Inflammatory macrophage (primary cell): ENCODE results near the gene FHL3.
"Not testable (repeated sequence)": the region's sequence is repeated elsewhere in the genome, so short reads cannot be mapped to it uniquely, and the experiment has no call there.

ENCODE experiments used
- DNase-seq, 2 donors: peaks; one replicate each; pipeline ENCODE4 v3.0.0-alpha.2; 2020 to 2022

The FHL3 gene

GRCh38 chr1:38034871-38035270, 29.6 kb upstream of the FHL3 start:
- no peak for DNase-seq

- not testable (repeated sequence) for DNase-seq
Measured at GRCh38 chr1:38032992-38033391, 27.7 kb upstream of the FHL3 start.

GRCh38 chr1:38031513-38031866, 26.2 kb upstream of the FHL3 start:
- DNase-seq, result peak; percentile 56 to 76

GRCh38 chr1:38030596-38031512, 25.5 kb upstream of the FHL3 start:
- no peak for DNase-seq

GRCh38 chr1:38029685-38030511, 24.6 kb upstream of the FHL3 start:
- DNase-seq, result peak; percentile 65 to 76

- no peak for DNase-seq
Measured at GRCh38 chr1:38029081-38029681, 23.9 kb upstream of the FHL3 start.

GRCh38 chr1:38028671-38029070, 23.4 kb upstream of the FHL3 start:
- DNase-seq, result no peak

- DNase-seq, result no peak
Measured at GRCh38 chr1:38028105-38028591, 22.8 kb upstream of the FHL3 start.

- no peak for DNase-seq
Measured at GRCh38 chr1:38027201-38028104, 22.1 kb upstream of the FHL3 start.

GRCh38 chr1:38026592-38027200, 21.4 kb upstream of the FHL3 start:
- DNase-seq, result peak; percentile 54 to 68

- no peak for DNase-seq
Measured at GRCh38 chr1:38025664-38026063, 20.4 kb upstream of the FHL3 start.

GRCh38 chr1:38025233-38025632, 19.9 kb upstream of the FHL3 start:
- DNase-seq, result no peak

- DNase-seq, result no peak
Measured at GRCh38 chr1:38022810-38023209, 17.5 kb upstream of the FHL3 start.

GRCh38 chr1:38021969-38022368, 16.7 kb upstream of the FHL3 start:
- no peak for DNase-seq

- DNase-seq, result no peak
Measured at GRCh38 chr1:38020396-38020795, 15.1 kb upstream of the FHL3 start.

GRCh38 chr1:38018864-38019343, 13.6 kb upstream of the FHL3 start:
- DNase-seq, result peak; percentile 34 to 43

- DNase-seq, result no peak
Measured at GRCh38 chr1:38015978-38016725, 10.8 kb upstream of the FHL3 start.

GRCh38 chr1:38014724-38015424, 9.6 kb upstream of the FHL3 start:
- DNase-seq, result no peak

GRCh38 chr1:38014171-38014570, 8.9 kb upstream of the FHL3 start:
- DNase-seq, result no peak

- DNase-seq, result no peak
Measured at GRCh38 chr1:38013227-38013622, 7.9 kb upstream of the FHL3 start.
